Osteocyte (in vitro differentiated cells): ENCODE measurements around the gene MSMP. TPM values are rescaled to one million over a fixed set of nuclear protein-coding genes. Genes with fewer than 3 reads are reported as not detected.

Source experiments
- DNase-seq: peaks from one replicate; pipeline ENCODE4 v3.0.0; 2021; ENCODE audit warnings: mixed read lengths; ENCODE audit not compliant: unreplicated experiment; ENCODE audit errors: extremely low spot score
- H3K27ac Mint-ChIP-seq: one replicate; pipeline ENCODE4 v1.8.0; 2021; ENCODE audit warnings: mild to moderate bottlenecking, mixed read lengths; ENCODE audit not compliant: unreplicated experiment
- H3K27me3 Mint-ChIP-seq: one replicate; pipeline ENCODE4 v1.8.0; 2021; ENCODE audit warnings: mixed read lengths; ENCODE audit not compliant: unreplicated experiment
- H3K36me3 Mint-ChIP-seq: one replicate; pipeline ENCODE4 v1.8.0; 2021; ENCODE audit warnings: mixed read lengths; ENCODE audit not compliant: unreplicated experiment
- H3K4me1 Mint-ChIP-seq: one replicate; pipeline ENCODE4 v1.8.0; 2021; ENCODE audit warnings: mixed read lengths; ENCODE audit not compliant: unreplicated experiment
- H3K4me3 Mint-ChIP-seq: one replicate; pipeline ENCODE4 v1.8.0; 2021; ENCODE audit warnings: mild to moderate bottlenecking, moderate library complexity, mixed read lengths; ENCODE audit not compliant: unreplicated experiment
- H3K9me3 Mint-ChIP-seq: one replicate; pipeline ENCODE4 v1.8.0; 2021; ENCODE audit warnings: mixed read lengths; ENCODE audit not compliant: unreplicated experiment
- long read RNA-seq: library from polyadenylated mRNA; unstranded; transcript quantifications from one replicate; pipeline ENCODE4 v2.0.0, GENCODE V29; 2021
- total RNA-seq: library from RNA; stranded (reverse); gene quantifications from 2 replicates; pipeline ENCODE4 v1.2.1, GENCODE V29; 2021
- TF ChIP-seq, protein P1 (sequence below): fragments of 200-600 bp; sonication (generic); IDR thresholded peaks from 2 replicates; pipeline ENCODE4 v1.5.0; 2021; ENCODE audit warnings: antibody characterized with exemption, mild to moderate bottlenecking, moderate library complexity

The MSMP gene, protein sequence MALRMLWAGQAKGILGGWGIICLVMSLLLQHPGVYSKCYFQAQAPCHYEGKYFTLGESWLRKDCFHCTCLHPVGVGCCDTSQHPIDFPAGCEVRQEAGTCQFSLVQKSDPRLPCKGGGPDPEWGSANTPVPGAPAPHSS
- total RNA-seq: 0.56 TPM in 1 of 2 replicates, not detected in the other
- long read RNA-seq: 0 reads

DNA sequence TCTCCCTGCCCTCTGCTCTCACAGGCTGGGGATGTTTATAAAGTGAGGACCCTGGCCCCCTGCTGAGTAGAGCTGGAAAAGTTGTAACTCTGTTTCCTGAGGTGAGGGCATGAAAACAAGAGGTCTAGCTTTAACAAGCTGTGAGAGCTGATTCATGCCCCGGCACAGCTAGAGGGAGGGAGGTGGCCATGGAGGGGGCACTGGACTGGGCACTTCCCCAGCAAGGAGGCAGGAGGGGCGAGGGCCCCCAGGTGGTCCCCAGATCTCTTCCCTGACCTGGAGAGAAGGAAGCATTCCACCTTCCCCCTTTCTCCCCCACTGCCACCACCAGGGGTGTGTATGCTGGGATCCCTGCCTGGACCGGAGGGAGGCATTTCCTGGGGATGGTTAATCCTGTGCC lies at the start of gene MSMP:
Gene MSMP, minus strand, starts transcription at position 13 of the 400 bp plus-strand sequence. CDS start 147 bp downstream, outside the sequence.
- no peak within 1 kb of the TSS for H3K4me3 Mint-ChIP-seq
- no peak within 1 kb of the TSS for H3K27ac Mint-ChIP-seq
- peaks cover 51% of the 10 kb centered on the region for H3K4me1 Mint-ChIP-seq
- H3K36me3 Mint-ChIP-seq: peaks cover 22% of the 10 kb centered on the region
- DNase-seq: no peak
- TF ChIP-seq, protein P1, sequence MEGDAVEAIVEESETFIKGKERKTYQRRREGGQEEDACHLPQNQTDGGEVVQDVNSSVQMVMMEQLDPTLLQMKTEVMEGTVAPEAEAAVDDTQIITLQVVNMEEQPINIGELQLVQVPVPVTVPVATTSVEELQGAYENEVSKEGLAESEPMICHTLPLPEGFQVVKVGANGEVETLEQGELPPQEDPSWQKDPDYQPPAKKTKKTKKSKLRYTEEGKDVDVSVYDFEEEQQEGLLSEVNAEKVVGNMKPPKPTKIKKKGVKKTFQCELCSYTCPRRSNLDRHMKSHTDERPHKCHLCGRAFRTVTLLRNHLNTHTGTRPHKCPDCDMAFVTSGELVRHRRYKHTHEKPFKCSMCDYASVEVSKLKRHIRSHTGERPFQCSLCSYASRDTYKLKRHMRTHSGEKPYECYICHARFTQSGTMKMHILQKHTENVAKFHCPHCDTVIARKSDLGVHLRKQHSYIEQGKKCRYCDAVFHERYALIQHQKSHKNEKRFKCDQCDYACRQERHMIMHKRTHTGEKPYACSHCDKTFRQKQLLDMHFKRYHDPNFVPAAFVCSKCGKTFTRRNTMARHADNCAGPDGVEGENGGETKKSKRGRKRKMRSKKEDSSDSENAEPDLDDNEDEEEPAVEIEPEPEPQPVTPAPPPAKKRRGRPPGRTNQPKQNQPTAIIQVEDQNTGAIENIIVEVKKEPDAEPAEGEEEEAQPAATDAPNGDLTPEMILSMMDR: no peak
- H3K27me3 Mint-ChIP-seq: no peaks in the 10 kb centered on the region
- no peaks in the 10 kb centered on the region for H3K9me3 Mint-ChIP-seq

DNA sequence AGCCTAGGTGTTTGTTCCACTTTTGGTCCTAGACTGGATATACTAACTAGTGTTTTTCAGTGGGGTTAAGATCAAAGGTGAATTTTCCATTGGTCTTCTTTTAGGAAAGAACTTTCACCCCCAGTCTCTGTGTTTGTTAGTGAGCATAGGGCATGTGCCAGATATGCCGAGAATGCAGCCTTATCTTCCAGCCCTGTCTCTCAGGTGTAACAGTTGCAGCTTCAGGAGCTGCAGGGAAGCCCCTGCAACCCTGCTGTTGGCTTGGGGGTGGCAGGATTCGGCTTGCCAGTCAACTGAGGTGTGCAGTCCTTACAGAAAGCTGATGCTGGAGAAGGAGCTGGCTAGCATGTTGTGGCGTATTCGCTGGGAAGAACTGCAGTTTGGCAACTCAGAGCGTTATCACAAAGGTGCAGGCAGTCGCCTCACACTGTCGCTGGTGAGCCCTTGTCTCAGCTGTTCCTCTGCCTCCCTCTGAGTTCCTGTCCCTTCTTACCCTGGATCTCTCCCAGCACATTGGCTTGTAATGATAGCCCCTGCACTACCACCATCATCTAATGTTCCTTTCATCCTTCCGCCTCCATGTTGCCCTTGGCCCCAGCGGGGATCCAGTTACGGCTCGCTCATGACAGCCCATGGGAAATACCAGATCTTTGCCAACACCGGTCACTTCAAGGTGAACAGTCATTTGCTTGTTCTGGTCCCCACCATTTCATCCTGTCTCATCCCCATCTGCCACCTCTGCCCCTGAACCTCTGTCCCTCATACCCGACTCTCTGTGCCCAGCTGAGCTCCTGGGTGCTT lies 47.5 kb upstream of the MSMP start:
- no peak overlapping the region for H3K4me3 Mint-ChIP-seq
- no peaks in the 10 kb centered on the region for H3K27me3 Mint-ChIP-seq
- peaks cover 21% of the 10 kb centered on the region for H3K36me3 Mint-ChIP-seq
- TF ChIP-seq, protein P1: no peak
- H3K9me3 Mint-ChIP-seq: no peaks in the 10 kb centered on the region
- no peak for DNase-seq
- H3K4me1 Mint-ChIP-seq: peaks cover 6% of the 10 kb centered on the region
- no peak overlapping the region for H3K27ac Mint-ChIP-seq

DNA sequence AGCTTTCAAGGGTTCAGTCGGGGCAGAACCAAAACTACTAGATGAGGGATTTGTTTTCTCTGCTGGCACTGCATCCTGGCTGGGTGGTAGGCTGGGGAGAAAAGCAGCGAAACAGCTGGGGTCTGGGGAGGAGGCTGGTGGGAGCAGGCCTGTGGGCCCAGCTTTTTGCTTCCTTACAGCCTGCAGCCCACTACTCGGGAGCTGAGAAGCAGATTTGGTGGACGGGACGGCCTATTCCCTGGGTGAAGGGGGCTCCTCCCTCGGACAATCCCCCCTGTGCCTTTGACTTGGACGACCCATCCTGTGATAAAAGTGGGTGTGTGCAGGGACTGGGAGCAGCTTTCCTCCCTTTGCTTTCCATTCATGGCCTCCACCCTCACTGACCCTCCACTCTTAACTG lies 46.5 kb upstream of the MSMP start:
- TF ChIP-seq, protein P1: no peak
- Mint-ChIP-seq H3K9me3 (no peaks in the 10 kb centered on the region), H3K4me1 (peaks cover 6% of the 10 kb centered on the region), H3K36me3 (peaks cover 20% of the 10 kb centered on the region), H3K27me3 (no peaks in the 10 kb centered on the region), H3K27ac (no peak overlapping the region), H3K4me3 (no peak overlapping the region)
- DNase-seq: no peak

DNA sequence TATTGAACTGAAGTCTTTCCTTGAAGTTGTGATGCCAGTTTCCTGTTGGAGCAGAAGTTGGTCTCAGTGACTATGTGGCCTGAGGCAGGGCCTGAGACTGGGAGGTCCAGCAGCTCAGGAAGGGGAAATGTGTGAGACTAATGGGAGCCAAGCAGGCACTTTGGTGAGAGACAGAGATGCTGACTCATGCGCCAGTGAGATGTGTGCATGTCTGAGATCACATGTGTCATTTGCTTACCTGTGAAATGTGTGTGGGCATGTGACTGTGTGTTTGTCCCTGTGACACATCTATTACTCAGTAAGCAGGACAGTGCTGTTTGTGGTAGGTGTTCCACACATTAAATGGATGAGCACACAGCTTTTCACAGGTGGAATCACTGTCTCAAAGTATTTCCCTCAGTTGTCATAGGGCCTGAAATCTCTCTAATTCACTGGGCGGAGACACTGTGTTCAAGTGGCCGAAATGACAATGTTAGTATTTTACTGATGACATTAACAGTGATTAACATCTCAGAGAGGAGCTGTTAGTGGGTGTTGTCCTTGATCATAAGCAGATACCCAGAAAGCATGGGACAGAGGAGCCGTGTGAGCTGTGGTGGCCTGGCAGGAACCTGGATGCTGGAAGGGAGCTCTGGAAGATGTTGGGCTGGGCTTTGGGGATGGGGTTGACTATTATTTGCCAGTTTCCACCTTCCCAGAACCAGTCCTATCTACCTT lies 44.7 kb upstream of the MSMP start:
- H3K4me3 Mint-ChIP-seq: no peak overlapping the region
- TF ChIP-seq, protein P1: no peak
- H3K27ac Mint-ChIP-seq: peak overlapping the region; percentile 23

More for the DNA sequence above, 44.7 kb upstream of the MSMP start:
- Mint-ChIP-seq H3K27me3 (no peaks in the 10 kb centered on the region), H3K4me1 (peaks cover 21% of the 10 kb centered on the region), H3K9me3 (no peaks in the 10 kb centered on the region), H3K36me3 (peaks cover 17% of the 10 kb centered on the region)
- no peak for DNase-seq
